NCI-H2196 (cell line): ENCODE measurements around the gene XYLT1.

Source experiments
- DNase-seq: peaks from one replicate; lab custom pipeline; 2025; ENCODE audit not compliant: unreplicated experiment; lab: John Stamatoyannopoulos, UW

Gene XYLT1

DNA sequence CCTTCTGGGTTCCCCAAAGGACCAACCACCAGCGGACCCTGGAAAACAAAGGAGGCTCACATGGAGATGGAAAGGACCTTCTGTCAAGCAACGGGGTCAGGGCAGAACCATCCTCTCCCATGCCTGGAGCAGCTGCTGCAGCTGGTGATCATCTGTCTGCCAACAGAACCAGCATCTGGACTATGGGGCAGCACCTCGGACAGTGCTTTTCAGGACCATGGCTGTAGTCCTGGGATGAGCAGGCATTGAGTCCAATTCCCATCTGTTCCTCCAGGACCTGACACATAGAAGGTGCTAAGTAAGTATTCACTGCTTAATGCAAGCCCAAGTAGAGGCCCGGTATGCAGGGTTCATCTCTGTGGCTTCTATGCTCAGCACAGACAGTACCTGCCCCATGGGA lies 304.7 kb downstream of the XYLT1 start:
- no peak for DNase-seq

DNA sequence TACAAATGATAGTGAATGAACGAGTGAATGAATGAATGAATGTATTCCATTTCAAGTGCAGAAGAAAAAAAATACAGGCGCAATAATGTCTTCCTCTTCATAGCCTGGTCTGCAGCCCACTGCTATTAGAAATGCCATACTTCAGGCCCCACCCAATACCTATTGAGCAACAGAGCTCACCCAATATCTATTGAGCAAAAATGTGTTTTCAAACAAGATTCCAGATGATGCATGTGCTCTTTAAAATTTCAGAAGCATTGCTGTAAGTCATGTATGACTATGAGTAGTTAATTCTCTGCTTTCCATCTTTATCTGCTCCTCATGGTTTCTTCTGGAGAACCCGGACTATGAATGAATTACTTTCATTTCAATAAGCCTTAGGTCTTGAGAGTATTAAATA lies 308.2 kb downstream of the XYLT1 start:
- no peak for DNase-seq

DNA sequence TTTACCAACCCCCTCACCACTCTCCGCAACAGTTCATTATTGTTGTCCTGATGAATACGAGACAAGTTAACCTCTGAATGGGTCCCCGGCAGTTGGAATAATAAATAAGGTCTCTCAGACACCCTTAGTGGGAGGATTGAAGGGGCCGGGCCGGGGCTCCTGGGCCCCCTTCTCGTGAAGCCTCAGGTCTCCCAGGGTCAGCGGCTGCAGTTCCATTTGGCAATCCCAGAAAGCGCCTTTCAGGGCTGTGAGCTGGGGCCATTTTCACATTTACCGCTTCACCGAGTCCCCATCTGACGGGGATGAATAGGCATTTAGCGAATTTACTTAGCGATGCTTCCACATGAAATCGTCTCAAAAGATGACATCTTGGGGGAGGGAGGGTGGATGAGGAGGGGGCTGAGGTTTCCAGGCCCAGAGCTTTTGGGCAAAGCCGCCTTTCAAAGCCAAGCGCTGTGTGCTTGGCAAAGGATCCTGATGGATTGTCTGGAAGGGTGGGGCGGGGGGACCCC lies 309.8 kb downstream of the XYLT1 start:
- no peak for DNase-seq

DNA sequence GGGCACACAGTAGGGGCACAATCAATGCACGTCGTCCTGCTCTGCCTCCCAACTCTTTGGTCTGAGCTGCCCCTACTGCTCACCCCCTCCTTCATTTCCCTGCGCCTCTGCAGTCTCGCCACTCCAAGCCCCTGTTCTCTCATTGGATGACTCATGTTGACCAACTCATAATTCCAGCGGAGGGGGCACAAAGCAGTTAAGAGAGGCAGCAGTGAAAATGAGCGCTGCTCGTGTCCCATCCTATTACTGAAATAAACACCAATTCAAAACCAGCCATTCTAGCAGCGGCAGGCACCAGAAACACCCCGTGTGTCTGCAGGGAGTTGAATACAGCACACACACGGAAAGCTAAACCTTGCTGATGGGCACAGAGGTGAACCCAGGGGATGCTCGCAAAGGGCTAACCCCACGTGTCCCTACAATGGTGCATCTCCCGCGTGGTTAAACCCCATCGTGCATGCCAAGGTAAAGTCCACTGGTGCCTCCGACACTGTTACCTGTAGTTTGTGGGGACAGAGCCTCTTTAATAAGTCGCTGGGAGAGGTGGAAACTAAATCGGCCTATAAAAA lies 310.4 kb downstream of the XYLT1 start:
- DNase-seq: no peak

DNA sequence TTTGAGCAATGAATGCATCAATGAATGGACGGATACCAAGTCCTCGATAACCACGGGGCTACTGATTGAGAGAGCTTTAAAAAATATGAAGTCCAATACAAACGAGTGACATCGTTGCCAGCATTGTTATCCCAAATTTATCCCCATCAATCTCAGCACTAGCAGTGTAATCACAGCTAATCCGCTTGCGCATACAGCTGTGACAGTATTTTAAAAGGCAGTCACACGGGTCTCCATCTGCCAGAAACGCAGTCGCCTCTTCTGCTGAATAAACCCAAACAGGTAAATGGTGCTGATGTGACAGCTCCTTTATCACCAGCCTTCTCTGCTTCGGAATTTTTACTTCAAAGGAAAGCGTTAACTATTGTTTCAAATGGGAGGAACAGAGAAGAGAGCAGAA lies 311.1 kb downstream of the XYLT1 start:
- no peak for DNase-seq

DNA sequence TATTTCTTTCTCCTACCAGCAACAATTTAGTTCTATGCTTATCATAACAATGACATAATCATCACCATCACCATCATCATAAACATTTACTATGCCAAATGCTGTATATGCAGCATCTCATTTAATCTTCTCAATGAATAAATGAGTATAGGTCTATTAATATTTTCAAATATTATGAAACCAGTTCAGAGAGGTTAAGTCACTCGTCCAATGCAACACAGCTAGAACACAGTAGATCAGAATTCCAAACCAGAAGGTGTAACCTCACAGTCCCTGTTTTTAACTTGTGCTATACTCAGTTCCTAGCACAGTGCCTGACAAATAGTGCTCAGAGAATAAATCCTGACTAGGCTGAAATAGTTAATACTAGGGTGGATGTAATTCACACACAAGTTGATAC lies 314.8 kb downstream of the XYLT1 start:
- no peak for DNase-seq

DNA sequence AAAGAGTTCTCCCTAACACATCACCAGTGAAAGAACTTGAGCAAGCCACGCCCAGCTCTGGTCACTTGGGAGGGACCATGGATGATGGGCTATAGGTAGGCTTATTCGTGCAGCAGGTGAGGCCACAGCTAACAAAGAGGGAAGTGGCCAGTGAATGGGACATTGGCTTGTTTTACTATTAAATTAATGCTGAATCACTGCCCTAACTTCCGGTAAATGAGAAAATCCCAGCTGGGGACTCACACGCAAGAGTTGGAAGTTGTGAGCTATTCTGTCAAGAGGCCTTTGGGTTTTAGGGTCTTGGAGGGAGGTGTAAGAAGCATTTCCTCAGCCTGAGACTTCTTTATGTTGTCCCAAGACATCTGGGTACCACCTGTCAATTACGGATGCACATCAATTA lies 315.3 kb downstream of the XYLT1 start:
- DNase-seq: no peak

DNA sequence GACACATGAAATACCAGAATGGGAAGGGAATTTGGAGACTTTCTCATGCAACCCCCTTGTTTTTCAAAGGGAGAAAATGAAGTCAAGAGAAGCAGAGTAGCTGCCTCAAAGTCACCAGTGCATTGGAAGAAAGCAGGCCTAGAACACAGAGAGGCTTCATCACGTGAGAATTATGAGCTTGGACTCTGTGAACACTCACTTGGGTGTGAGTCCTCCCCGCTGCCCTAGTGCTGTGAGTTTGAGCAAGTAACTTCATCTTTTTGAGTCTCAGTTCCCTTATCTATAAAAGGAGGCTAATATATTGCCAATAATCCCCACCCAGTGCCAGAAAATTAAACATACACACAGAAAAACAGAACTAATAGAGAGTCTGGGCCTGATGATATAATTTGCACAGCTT lies 315.8 kb downstream of the XYLT1 start:
- no peak for DNase-seq

DNA sequence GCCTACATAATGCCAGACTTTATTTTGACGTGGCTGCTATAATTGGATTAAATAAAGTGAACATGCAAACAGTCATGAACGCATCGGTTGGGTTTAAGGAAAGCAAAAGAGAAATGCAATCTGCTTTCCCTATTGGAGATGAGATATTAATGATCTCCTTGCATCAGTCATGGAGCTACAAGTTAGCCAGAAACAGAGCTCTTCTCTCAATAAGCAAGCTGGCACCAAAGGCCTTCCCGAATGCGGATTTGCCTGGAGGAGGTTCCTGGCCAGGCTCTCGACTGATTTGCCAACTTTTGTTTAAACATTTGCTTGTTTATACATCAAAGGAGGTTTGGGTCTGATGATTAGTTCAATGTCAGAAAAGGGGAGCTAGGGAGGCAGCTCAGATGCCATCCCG lies 318.4 kb downstream of the XYLT1 start:
- DNase-seq: no peak

DNA sequence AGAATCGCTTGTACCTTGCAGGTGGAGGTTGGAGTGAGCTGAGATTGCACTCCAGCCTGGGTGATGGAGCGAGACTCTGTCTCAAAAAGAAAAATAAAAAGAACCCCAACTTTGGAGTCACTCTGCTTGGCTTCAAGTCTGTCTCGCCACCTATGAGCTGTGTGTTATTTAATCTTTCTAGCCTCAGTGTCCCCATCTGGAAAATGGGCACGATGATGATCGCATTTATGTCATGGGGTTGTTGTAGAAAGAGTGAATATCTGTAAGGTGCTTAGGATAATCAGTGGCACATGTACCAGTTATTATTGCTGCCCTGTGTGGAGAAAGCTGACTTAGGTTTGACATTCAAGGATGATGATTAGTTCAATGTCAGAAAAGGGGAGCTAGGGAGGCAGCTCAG lies 319.4 kb downstream of the XYLT1 start:
- no peak for DNase-seq

DNA sequence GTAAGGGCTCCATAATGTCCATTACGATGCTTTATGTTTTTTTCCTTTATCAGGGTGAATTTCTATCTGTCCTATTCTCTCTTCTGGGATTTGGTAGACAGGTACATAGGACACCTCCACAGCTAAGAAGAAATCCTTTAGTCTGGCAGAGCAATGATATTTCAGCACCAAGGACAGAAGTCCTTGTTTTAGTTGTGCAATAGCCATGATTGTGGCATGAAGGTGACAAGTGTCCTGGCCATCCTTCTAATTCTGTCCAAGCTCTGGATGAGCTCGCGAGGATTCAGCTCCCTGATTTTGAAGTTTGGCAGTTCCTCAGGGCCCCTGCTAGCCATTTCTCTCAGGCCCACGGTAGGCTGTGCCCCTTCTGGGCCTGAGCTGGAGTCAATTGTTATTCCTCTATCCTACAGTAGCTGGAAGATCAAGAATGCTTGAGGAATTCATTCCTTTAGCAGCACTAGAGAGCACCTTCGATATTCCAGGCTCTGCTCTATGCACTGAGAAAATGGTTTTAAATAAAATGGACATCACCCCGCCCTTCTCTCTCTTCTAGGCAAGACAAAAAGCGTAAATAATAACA lies 320.8 kb downstream of the XYLT1 start:
- no peak for DNase-seq

DNA sequence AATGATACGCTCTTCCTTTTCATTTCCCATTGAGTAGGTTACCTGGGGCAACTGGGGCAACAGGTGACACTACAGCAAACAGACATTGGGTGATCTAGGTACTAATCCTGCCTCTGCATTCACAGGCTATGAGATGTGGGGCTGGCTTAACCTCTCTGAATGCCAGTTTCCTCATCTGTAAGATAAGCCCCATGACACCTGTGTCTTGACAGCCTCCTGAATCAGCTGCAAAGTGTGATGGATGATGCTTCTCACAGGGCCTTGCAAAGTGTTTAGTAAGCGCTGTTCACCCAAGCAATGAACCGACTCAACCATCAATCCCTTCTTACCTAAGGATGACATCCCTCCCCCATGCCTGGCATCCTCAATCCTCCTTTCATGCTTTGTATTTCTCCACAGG lies 322.8 kb downstream of the XYLT1 start:
- no peak for DNase-seq

DNA sequence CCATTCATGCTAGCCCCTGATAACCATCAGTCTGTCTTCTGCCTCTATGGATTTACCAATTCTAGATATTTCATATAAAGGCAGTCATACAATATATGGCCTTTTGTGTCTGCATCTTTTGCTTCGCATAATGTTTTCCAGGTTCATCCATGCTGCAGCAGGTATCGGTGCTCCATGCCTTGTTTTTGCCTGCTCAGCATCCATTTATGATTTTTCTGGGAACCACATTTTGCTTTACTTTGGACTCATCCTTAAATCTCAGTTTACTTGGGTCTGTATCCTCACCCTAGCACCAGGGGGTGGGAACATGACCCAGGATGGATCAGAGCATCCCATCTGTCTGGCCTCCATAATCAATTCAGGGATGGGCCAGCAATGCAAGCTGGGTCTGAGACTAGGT lies 325.7 kb downstream of the XYLT1 start:
- no peak for DNase-seq

DNA sequence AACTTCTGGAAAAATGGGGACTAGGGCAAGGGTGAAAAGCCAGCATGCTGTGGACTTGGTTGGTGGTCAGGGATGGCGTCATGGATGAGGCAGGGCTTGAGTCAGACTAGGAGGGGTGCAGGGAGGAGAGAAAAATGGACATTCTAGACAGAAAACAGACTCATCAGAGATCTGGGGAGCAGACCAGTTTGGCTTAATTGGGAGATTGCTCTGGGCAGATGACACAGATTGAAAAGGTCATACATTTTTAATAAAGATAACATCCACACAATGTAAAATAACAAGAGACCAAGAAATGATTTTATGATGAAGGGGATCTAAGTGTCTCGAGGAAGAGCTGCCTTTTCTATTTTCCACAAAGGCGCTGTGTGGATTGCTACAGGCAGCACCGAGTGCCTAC lies 326.3 kb downstream of the XYLT1 start:
- no peak for DNase-seq

DNA sequence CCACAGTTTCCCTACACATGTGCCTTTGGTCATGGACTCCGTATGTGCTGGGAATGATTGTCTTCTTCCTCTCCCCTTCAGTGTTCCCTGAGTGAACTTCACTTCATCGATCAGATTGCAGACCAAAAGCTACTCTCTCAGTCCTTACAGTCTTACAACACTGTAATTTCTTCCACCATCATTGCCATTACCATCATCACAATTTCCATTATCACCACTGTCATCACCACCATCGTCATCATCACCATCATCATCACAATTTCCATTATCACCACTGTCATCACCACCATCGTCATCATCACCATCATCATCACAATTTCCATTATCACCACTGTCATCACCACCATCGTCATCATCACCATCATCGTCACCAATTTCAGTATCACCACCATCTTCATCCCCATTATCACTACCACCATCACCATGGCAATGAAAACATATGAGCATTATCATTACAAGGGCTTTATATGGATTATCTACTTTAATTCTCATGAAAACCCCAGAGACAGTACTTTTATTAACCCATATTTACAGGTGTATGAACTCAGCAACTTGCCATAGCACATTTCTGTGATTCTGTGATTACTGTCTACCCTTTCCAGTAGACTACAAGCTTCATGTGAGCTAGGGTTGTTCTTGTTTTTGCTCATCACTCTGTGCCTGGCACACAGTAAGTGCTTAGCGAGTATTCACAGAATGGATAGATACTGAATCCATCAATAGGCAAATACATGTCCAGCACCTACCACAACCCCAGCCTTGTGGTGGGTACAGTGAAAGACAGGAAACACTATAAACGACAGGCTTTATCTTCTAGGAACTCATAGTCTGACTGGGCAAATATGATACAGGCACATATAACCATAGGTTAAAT lies 327.0 kb downstream of the XYLT1 start:
- DNase-seq: no peak

DNA sequence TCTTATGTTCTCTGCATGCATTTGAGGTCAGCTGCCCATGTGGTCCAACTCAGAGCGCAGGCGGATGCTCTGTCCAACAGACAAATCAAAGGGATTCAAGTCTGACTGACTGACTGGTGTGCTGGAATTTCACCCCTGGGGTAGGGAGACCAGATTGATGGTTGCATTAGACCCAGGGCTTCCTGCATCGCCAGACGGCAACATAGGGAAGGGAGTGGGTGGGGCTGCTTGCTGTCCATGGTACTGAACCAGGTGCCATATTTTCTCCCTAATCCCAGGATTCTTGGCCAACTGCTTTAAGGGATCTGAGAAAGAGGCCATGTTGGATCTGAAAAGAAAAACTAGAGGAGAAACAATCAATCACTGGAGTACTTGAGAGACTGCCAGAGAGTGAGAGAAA lies 332.0 kb downstream of the XYLT1 start:
- DNase-seq: no peak

DNA sequence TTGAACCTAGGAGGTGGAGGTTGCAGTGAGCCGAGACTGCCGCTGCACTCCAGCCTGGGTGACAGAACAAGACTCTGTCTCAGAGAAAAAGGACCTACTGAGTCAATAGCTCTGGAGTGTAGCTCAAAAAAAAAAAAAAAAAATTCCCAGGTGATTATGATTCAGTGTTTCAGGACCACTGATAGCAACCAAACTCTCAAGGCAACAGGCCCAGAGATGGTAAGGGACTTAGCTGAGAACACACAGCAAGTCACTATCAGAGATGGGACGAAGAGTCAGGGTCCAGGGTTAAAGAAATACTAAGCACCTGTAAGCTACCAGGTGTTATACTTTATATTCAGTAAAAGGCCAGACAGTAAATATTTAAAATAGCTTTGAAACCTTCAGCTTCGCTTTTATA lies 335.3 kb downstream of the XYLT1 start:
- no peak for DNase-seq

DNA sequence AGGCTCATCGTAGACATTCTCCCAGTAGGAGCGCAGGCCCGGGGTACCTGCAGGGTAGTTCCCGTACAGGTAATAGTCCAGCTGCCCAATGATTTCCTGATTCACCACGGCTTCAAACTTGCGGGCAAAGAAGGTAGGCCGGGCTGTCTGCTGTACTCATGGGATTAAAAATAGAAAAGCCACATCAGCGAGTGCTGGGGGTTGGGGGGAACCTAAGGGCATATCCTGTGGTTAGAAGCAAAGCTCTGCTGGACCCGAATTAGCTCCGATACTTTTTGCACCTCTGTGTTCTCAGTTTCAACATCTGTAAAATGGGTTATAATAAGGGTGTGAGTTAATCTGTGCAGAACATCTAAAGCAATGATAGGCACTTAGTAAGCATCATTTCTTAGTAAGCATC lies 336.2 kb downstream of the XYLT1 start:
- DNase-seq: no peak

DNA sequence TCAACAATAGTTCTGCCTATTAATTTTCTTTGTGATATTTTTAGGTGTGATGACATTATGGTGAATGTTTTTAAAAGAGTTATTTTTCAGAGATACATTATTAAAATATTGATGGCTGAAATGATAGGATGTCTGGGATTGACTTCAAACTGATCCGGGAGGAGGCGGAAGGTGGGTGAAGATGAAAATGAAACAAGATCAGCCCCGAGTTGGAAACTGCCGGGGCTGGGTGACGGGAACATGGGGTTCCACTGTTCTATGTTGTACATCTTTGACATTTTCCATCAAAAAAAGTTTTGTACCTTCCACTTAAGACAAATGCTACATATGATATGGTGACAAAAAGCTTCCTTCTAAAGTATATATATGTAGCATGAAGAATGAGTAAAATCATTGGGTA lies 336.9 kb downstream of the XYLT1 start:
- DNase-seq: no peak

DNA sequence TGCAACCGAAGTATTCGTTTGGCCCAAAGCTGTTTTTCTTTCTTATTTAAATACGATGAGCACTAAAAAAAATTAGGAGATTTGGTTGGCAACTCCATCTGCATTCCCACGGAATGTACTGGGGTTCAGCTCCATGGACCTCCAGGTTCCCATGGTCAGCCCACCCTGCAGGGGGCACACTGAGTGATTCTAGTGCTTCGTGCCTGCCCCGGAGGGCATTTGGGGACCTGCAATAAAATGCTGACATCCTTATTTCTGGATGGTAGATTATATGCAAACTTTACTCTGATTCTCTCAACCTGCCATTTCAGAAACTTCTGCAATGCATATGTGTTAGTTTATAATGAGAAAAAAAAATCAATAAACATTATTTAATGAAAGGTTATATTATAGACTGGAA lies 339.4 kb downstream of the XYLT1 start:
- DNase-seq: no peak

DNA sequence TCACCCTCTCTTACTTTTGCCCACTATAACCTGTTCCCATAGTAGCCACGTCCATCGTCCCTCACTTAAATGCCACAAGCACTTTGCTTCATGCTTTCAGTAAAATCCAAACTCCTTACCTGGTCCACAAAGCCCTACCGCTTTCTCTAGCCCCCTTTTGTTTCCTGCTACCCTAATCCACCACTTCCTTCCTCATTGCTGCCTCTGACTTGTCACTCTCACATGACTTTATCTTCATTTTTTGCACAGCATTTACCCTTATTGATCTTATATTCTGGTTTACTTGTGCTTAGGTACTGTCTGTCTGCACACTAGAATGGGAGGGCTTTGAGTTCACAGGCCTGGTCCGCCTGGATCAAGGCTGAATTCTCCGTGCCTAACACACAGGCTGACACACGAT lies 340.0 kb downstream of the XYLT1 start:
- DNase-seq: no peak

DNA sequence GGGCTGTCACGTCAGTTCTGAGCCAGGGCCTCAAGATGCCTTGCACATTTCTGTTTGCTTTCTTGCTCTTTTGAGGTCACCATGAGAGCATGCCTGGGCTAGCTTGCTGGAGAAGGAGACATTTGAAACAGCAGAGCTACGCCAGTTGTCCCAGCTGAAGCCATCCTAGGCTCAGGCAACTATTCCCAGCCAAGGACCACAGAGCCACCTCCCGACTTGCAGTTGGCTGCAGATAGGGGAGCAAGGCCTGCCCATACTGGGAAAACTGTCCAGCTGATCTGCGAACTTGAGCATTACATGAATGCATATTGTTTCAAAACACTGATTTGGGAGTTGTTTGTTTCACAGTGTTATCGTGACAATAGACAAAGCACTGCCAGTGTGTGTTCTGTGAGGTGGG lies 340.8 kb downstream of the XYLT1 start:
- DNase-seq: no peak
